Smooth muscle cell (in vitro differentiated cells): ENCODE data around the gene CHN2. TPM values are rescaled to one million over a fixed set of nuclear protein-coding genes. Genes with fewer than 3 reads are reported as not detected.

ENCODE experiments used
- DNase-seq: peaks from one replicate; lab custom pipeline; 2025; ENCODE audit not compliant: unreplicated experiment; lab: John Stamatoyannopoulos, UW
- H2AFZ ChIP-seq: fragments of 200-600 bp; sonication (generic); 2 replicates; pipeline ENCODE4 v1.6.0; 2016; ENCODE audit warnings: antibody characterized with exemption, low read depth, mild to moderate bottlenecking
- H3F3A ChIP-seq: fragments of 200-600 bp; sonication (generic); 2 replicates; pipeline ENCODE4 v1.6.0; 2017; ENCODE audit warnings: antibody characterized with exemption, low read depth
- H3K27ac ChIP-seq: fragments of 200-600 bp; sonication (generic); 2 replicates; pipeline ENCODE4 v1.5.1; 2016; ENCODE audit warnings: low read depth, mild to moderate bottlenecking
- H3K27me3 ChIP-seq: fragments of 200-600 bp; sonication (generic); 2 replicates; pipeline ENCODE4 v1.6.1; 2016; ENCODE audit warnings: low read depth, mild to moderate bottlenecking
- H3K36me3 ChIP-seq: fragments of 200-600 bp; sonication (generic); 2 replicates; pipeline ENCODE4 v1.5.1; 2016; ENCODE audit warnings: low read depth
- H3K4me1 ChIP-seq: fragments of 200-600 bp; sonication (generic); 2 replicates; pipeline ENCODE4 v1.5.1; 2016; ENCODE audit warnings: low read depth
- H3K4me2 ChIP-seq: fragments of 200-600 bp; sonication (generic); 2 replicates; pipeline ENCODE4 v1.6.0; 2016; ENCODE audit warnings: mild to moderate bottlenecking
- H3K4me3 ChIP-seq: fragments of 200-600 bp; sonication (generic); 2 replicates; pipeline ENCODE4 v1.5.1; 2016; ENCODE audit warnings: mild to moderate bottlenecking
- H3K79me2 ChIP-seq: fragments of 200-600 bp; sonication (generic); 2 replicates; pipeline ENCODE4 v1.6.0; 2016; ENCODE audit warnings: low read depth, mild to moderate bottlenecking
- H3K9ac ChIP-seq: fragments of 200-600 bp; sonication (generic); 2 replicates; pipeline ENCODE4 v1.6.0; 2016; ENCODE audit warnings: low read depth
- H3K9me3 ChIP-seq: fragments of 200-600 bp; sonication (generic); replicated peaks from 2 replicates; pipeline ENCODE4 v1.5.1; 2016; ENCODE audit warnings: low read depth
- H4K20me1 ChIP-seq: fragments of 200-600 bp; sonication (generic); 2 replicates; pipeline ENCODE4 v1.6.0; 2016; ENCODE audit warnings: low read depth
- CTCF ChIP-seq: fragments of 200-600 bp; sonication (generic); IDR thresholded peaks from 2 replicates; pipeline ENCODE4 v1.5.1; 2017; ENCODE audit warnings: borderline replicate concordance, mild to moderate bottlenecking, antibody characterized with exemption; ENCODE audit not compliant: insufficient read depth, poor library complexity, severe bottlenecking
- WGBS: methylation state at CpG from one replicate; pipeline ENCODE4 v1.1.7; 2016; ENCODE audit warnings: low lambda C conversion rate; 5-methylcytosine and 5-hydroxymethylcytosine counted together
- polyA plus RNA-seq: library from polyadenylated mRNA; unstranded; fragments of >200 nt; fragmentation: Nextera tagmentation; extraction: Ambion mirVana; gene quantifications from 2 replicates; pipeline ENCODE4 v1.2.1, GENCODE V29; 2016
- total RNA-seq: library from RNA; depleted of rRNA; stranded (reverse); fragments of >200 nt; gene quantifications from 2 replicates; pipeline ENCODE4 v1.2.3, GENCODE V29; 2014

CHN2 gene
- total and polyA plus RNA-seq, 2 experiments from 2014 or later: 7.4 to 20.7 TPM

DNA sequence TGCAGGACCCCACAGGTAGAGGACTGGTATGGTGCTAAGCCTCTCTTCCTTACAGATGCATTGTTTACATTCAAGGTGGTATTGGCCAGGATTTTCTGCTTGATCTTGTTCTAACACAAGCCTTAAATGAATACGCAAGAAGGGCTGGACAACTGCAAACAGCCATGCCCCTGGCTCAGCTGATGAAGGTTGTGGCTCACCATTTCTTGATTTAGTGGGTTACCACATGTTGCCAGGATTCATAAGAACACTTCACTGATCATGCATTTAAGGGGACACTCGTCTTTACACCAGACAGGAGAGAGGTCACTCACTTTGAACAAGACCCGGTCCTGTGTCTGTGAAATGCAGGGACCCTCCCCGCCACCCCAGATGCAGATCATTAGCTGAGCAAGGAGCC is 82.2 kb downstream of the CHN2 start:
- H3K4me3 ChIP-seq: no peak overlapping the region
- H3K36me3 ChIP-seq: no peaks in the 10 kb centered on the region
- no peak overlapping the region for H3K9ac ChIP-seq
- H3K79me2 ChIP-seq: no peaks in the 10 kb centered on the region
- H3K9me3 ChIP-seq: no peaks in the 10 kb centered on the region
- H3K4me1 ChIP-seq: no peaks in the 10 kb centered on the region
- no peaks in the 10 kb centered on the region for H3K27me3 ChIP-seq
- H3K27ac ChIP-seq: no peak overlapping the region
- DNase-seq: no peak
- no peak overlapping the region for H3K4me2 ChIP-seq
- H2AFZ ChIP-seq: no peak overlapping the region
- no peaks in the 10 kb centered on the region for H3F3A ChIP-seq
- 91% methylated on average over 4 of the region's 4 CpGs for WGBS
- TF ChIP-seq CTCF: no peak
- no peaks in the 10 kb centered on the region for H4K20me1 ChIP-seq

DNA sequence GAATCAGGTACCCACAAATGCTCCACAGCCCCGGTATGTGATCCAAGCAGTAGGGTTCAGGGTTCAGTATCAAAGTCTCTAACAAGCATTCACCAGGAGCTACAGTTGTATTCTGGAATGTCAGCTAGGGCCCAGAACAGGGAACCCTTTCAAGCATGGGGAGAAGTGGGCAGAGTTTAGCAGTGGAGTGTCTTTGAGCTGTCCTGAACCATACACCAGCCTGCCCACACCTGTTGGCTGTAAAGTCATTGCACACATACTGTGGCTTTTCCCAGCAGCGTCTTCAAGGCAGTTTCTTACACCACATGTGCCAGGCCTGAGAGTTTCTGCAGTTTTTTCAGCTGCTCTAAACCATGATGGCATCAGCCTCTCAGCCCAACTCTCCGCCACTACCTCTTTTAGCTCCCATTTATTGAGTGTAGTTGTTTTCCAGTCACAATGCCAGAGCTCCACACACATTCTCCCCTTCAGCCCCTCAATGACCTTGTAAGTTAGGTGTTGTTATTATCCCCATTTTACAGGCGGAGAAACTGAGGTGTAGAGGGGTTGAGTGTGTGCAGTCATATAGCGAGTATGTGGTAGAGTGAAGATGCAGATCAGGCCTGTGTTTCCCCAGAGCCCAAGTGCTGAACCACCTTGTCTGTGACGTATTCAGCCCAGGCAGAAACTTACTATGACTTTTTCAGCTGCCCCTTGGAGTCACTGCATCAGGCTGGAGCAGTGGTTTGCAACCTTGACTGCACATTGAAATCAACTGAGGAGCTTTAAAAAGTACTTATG is 83.1 kb downstream of the CHN2 start:
- no peak for TF ChIP-seq CTCF
- H3K4me1 ChIP-seq: no peaks in the 10 kb centered on the region
- no peaks in the 10 kb centered on the region for H3K9me3 ChIP-seq
- H3K79me2 ChIP-seq: no peaks in the 10 kb centered on the region
- H3K4me3 ChIP-seq: no peak overlapping the region
- DNase-seq: no peak
- no peak overlapping the region for H2AFZ ChIP-seq
- H3K9ac ChIP-seq: no peak overlapping the region
- no peak overlapping the region for H3K27ac ChIP-seq
- WGBS: 95% methylated on average over 6 of the region's 6 CpGs
- no peaks in the 10 kb centered on the region for H4K20me1 ChIP-seq
- no peaks in the 10 kb centered on the region for H3F3A ChIP-seq
- H3K27me3 ChIP-seq: no peaks in the 10 kb centered on the region
- H3K36me3 ChIP-seq: no peaks in the 10 kb centered on the region
- no peak overlapping the region for H3K4me2 ChIP-seq

DNA sequence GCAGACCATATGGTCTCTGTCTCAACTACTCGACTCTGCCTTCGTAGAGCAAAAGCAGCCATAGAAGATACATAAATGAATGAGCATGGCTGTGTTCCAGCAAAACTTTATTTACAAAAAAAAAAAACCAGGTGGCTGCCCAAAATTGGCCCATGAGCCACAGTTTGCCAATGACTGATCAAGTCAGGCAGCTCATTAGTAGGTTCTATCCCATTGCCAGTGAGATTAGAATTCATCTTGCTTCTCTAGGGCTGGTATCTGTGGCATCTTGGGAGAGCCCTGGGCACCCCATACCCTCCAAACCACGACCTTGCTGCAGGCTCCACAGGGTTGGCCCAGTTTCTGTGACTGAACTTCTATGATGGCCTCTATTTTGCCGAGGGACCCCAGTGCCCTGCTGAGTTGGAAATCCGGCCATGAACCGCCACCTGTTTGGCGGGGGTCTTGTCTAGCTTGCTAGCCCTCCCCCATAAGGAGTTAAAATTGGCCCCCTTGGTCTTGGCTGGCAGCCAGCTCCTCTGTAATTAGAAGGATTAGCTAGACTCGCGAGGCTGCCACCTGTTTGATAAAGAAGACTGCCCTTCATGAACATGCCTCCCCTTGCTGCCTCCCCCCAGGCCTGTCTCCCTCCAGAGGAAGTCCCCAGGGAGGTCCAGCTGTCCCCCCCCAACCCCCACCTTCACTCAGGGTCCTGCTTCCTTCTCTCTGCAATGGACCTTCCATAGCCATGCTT is 83.9 kb downstream of the CHN2 start:
- no peaks in the 10 kb centered on the region for H3K9me3 ChIP-seq
- H3F3A ChIP-seq: no peaks in the 10 kb centered on the region
- TF ChIP-seq CTCF: no peak
- no peak for DNase-seq
- H3K79me2 ChIP-seq: no peaks in the 10 kb centered on the region
- no peak overlapping the region for H3K27ac ChIP-seq
- 84% methylated on average over 9 of the region's 9 CpGs for WGBS
- H3K9ac ChIP-seq: no peak overlapping the region
- H2AFZ ChIP-seq: no peak overlapping the region
- no peak overlapping the region for H3K4me3 ChIP-seq
- H3K27me3 ChIP-seq: no peaks in the 10 kb centered on the region
- no peak overlapping the region for H3K4me2 ChIP-seq
- H3K4me1 ChIP-seq: no peaks in the 10 kb centered on the region
- H3K36me3 ChIP-seq: no peaks in the 10 kb centered on the region
- H4K20me1 ChIP-seq: no peaks in the 10 kb centered on the region
